Smooth muscle cell (in vitro differentiated cells): ENCODE results near the gene UBE2S. TPM values are rescaled to one million over a fixed set of nuclear protein-coding genes. Genes with fewer than 3 reads are reported as not detected.

Source experiments
- DNase-seq: peaks from one replicate; lab custom pipeline; 2025; ENCODE audit not compliant: unreplicated experiment; lab: John Stamatoyannopoulos, UW
- H2AFZ ChIP-seq: fragments of 200-600 bp; sonication (generic); 2 replicates; pipeline ENCODE4 v1.6.0; 2016; ENCODE audit warnings: antibody characterized with exemption, low read depth, mild to moderate bottlenecking
- H3F3A ChIP-seq: fragments of 200-600 bp; sonication (generic); 2 replicates; pipeline ENCODE4 v1.6.0; 2017; ENCODE audit warnings: antibody characterized with exemption, low read depth
- H3K27ac ChIP-seq: fragments of 200-600 bp; sonication (generic); 2 replicates; pipeline ENCODE4 v1.5.1; 2016; ENCODE audit warnings: low read depth, mild to moderate bottlenecking
- H3K27me3 ChIP-seq: fragments of 200-600 bp; sonication (generic); 2 replicates; pipeline ENCODE4 v1.6.1; 2016; ENCODE audit warnings: low read depth, mild to moderate bottlenecking
- H3K36me3 ChIP-seq: fragments of 200-600 bp; sonication (generic); 2 replicates; pipeline ENCODE4 v1.5.1; 2016; ENCODE audit warnings: low read depth
- H3K4me1 ChIP-seq: fragments of 200-600 bp; sonication (generic); 2 replicates; pipeline ENCODE4 v1.5.1; 2016; ENCODE audit warnings: low read depth
- H3K4me2 ChIP-seq: fragments of 200-600 bp; sonication (generic); 2 replicates; pipeline ENCODE4 v1.6.0; 2016; ENCODE audit warnings: mild to moderate bottlenecking
- H3K4me3 ChIP-seq: fragments of 200-600 bp; sonication (generic); 2 replicates; pipeline ENCODE4 v1.5.1; 2016; ENCODE audit warnings: mild to moderate bottlenecking
- H3K79me2 ChIP-seq: fragments of 200-600 bp; sonication (generic); 2 replicates; pipeline ENCODE4 v1.6.0; 2016; ENCODE audit warnings: low read depth, mild to moderate bottlenecking
- H3K9ac ChIP-seq: fragments of 200-600 bp; sonication (generic); 2 replicates; pipeline ENCODE4 v1.6.0; 2016; ENCODE audit warnings: low read depth
- H3K9me3 ChIP-seq: fragments of 200-600 bp; sonication (generic); replicated peaks from 2 replicates; pipeline ENCODE4 v1.5.1; 2016; ENCODE audit warnings: low read depth
- H4K20me1 ChIP-seq: fragments of 200-600 bp; sonication (generic); 2 replicates; pipeline ENCODE4 v1.6.0; 2016; ENCODE audit warnings: low read depth
- WGBS: methylation state at CpG from one replicate; pipeline ENCODE4 v1.1.7; 2016; ENCODE audit warnings: low lambda C conversion rate; 5-methylcytosine and 5-hydroxymethylcytosine counted together
- polyA plus RNA-seq: library from polyadenylated mRNA; unstranded; fragments of >200 nt; fragmentation: Nextera tagmentation; extraction: Ambion mirVana; gene quantifications from 2 replicates; pipeline ENCODE4 v1.2.1, GENCODE V29; 2016
- total RNA-seq: library from RNA; depleted of rRNA; stranded (reverse); fragments of >200 nt; gene quantifications from 2 replicates; pipeline ENCODE4 v1.2.3, GENCODE V29; 2014
- TF ChIP-seq, protein P1 (sequence below): fragments of 200-600 bp; sonication (generic); IDR thresholded peaks from 2 replicates; pipeline ENCODE4 v1.5.1; 2017; ENCODE audit warnings: borderline replicate concordance, mild to moderate bottlenecking, antibody characterized with exemption; ENCODE audit not compliant: insufficient read depth, poor library complexity, severe bottlenecking

UBE2S gene
- total and polyA plus RNA-seq, 2 experiments from 2014 or later: 39.9 to 171 TPM

DNA sequence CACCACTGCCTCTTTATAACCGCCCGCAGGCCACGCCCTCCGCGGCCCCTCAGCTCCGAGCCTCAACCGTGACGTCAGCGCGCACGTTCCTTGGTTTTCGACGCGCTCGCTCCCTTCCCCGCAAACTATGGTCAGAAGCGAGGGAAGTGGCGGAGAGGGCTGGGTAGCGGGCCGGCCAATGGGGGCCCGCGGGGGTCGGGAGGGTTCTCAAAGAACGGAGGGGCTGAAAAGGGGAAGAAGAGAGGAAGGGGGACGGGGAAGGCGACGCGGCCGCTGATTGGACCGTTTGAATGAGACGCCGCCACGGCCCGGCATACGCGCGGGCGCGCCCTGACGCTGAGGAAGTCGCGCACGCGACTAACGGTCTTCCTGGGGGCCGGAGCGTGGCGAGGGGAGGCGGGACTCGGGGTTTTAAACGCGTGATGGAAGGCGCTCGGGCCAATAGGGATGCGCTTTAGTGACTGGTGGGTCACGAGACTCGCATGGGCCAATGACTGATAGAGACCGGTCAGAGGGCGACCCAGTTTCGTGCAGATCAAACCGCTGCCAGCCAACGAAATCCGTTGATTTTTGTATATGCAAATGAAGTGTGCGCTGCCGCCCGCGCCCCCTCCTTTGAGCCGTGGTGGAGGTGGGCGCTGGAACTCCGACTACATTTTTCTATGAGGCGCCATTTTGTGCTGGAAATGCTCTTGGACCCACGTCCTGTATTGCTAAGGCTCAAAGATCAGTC lies 378 bp upstream of the UBE2S start:
- Histone ChIP-seq H3K9me3 (no peaks in the 10 kb centered on the region), H3K27me3 (no peaks in the 10 kb centered on the region), H3K79me2 (peaks cover 37% of the 10 kb centered on the region), H3K4me1 (peaks cover 14% of the 10 kb centered on the region), H4K20me1 (peaks cover 37% of the 10 kb centered on the region), H3K4me2 (peak overlapping the region; percentile 96), H3K9ac (peak overlapping the region; percentile 92), H3K27ac (peak overlapping the region; percentile 99), H3K4me3 (peak overlapping the region; percentile 78), H3F3A (peaks cover 5% of the 10 kb centered on the region), H2AFZ (peak overlapping the region; percentile 69), H3K36me3 (no peaks in the 10 kb centered on the region)
- WGBS: 1% methylated on average over 53 of the region's 72 CpGs
- DNase-seq: peak; percentile 99
- TF ChIP-seq, protein P1, sequence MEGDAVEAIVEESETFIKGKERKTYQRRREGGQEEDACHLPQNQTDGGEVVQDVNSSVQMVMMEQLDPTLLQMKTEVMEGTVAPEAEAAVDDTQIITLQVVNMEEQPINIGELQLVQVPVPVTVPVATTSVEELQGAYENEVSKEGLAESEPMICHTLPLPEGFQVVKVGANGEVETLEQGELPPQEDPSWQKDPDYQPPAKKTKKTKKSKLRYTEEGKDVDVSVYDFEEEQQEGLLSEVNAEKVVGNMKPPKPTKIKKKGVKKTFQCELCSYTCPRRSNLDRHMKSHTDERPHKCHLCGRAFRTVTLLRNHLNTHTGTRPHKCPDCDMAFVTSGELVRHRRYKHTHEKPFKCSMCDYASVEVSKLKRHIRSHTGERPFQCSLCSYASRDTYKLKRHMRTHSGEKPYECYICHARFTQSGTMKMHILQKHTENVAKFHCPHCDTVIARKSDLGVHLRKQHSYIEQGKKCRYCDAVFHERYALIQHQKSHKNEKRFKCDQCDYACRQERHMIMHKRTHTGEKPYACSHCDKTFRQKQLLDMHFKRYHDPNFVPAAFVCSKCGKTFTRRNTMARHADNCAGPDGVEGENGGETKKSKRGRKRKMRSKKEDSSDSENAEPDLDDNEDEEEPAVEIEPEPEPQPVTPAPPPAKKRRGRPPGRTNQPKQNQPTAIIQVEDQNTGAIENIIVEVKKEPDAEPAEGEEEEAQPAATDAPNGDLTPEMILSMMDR: no peak

DNA sequence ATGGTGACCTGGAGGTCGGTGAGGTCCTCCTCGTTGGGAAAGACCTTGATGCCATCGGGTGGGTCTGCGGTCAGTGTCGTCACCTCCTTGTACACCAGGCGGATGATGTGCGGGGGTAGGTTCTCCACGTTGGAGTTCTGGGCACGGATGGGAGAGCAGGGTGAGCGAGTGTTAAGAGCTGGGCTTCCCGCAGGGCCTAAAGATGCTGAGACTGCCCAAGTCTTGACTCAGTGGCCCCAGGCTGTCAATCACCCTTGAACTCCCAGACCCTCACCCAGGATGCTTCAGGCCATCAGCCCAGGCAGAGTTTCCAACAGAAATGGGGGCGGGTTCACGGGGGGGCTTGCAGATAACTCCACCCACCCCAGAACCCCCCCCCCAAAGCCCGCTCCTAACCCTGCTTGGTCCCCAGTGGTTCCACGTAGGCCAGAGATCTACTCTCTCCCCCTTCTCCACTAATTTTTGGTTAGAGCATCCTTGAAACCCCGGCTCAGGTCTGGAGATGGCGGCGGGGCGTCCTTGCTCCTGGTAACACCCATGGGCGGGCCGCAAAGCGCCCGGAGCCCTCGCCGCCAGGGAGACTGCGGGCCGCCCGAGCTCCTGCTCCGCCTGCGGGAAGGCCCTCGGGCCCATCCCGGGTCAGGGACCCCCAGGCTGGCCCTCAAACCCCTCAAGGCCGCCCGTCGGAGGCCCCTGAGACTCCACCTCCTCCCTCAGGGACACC lies 600 bp downstream of the UBE2S start:
- TF ChIP-seq, protein P1: no peak
- H2AFZ ChIP-seq: no peak overlapping the region
- DNase-seq: no peak
- WGBS: 11% methylated on average over 33 of the region's 35 CpGs
- peak overlapping the region; percentile 99 for H3K27ac ChIP-seq
- H3K79me2 ChIP-seq: peaks cover 37% of the 10 kb centered on the region
- H3K4me1 ChIP-seq: peaks cover 14% of the 10 kb centered on the region
- H3K36me3 ChIP-seq: no peaks in the 10 kb centered on the region
- peak overlapping the region; percentile 78 for H3K4me3 ChIP-seq
- H3K9ac ChIP-seq: peak overlapping the region; percentile 92
- peak overlapping the region; percentile 96 for H3K4me2 ChIP-seq
- no peaks in the 10 kb centered on the region for H3K9me3 ChIP-seq
- no peaks in the 10 kb centered on the region for H3K27me3 ChIP-seq
- peaks cover 47% of the 10 kb centered on the region for H4K20me1 ChIP-seq
- H3F3A ChIP-seq: peaks cover 14% of the 10 kb centered on the region

DNA sequence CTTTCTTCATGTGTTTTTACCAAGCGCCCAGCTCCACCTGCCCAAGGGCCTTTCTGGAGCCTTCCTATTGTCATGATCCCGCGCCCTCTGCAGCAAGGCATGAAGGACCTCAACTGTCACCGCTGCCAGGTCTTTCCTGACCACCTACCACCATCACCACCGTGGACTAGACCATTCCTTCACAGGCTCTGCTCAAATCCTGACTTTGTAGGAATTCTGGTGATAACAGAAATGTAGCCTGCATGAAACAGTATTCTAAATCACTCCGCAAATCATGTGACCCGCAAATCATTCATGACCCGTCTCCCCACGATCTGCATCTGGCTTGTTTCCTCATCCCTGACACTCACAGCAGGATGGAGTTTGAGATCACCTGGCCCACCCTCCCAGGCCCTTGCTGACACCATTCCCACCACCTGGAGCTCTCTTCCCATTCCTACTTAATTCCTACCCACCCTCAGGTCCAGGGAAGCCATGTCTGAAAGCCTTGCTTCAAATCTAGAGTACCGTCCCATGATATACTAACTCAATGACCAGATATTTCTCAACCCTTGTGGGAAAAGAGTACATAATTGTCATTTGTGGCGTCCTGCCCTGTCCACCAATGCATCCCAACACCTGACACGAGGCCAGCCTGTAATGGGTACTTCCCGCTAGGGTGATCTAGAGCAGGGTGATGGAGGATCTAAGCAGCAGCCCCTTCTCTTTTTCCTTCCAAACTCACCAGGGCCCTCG lies 1.3 kb downstream of the UBE2S start:
- peak overlapping the region; percentile 78 for H3K4me3 ChIP-seq
- H3K9me3 ChIP-seq: no peaks in the 10 kb centered on the region
- H3K36me3 ChIP-seq: no peaks in the 10 kb centered on the region
- TF ChIP-seq, protein P1: no peak
- peaks cover 14% of the 10 kb centered on the region for H3K4me1 ChIP-seq
- no peak overlapping the region for H3K27ac ChIP-seq
- peaks cover 14% of the 10 kb centered on the region for H3F3A ChIP-seq
- peaks cover 37% of the 10 kb centered on the region for H3K79me2 ChIP-seq
- H4K20me1 ChIP-seq: peaks cover 53% of the 10 kb centered on the region
- no peaks in the 10 kb centered on the region for H3K27me3 ChIP-seq
- peak overlapping the region; percentile 92 for H3K9ac ChIP-seq
- 85% methylated on average over 14 of the region's 14 CpGs for WGBS
- no peak for DNase-seq
- H3K4me2 ChIP-seq: peak overlapping the region; percentile 96
- H2AFZ ChIP-seq: no peak overlapping the region
